CD14-positive monocyte (primary cell): Measurements from ENCODE around the gene TKT. TPM values are rescaled to one million over a fixed set of nuclear protein-coding genes. Genes with fewer than 3 reads are reported as not detected.
"Not testable (repeated sequence)": the region's sequence is repeated elsewhere in the genome, so short reads cannot be mapped to it uniquely, and the experiment has no call there.

Experiments used
- DNase-seq, 3 donors: peaks; one replicate each; pipeline ENCODE4 v3.0.0-alpha.2; 2011 to 2022
- H2AFZ ChIP-seq: 2 replicates; pipeline ENCODE4 v1.6.0; 2012; ENCODE audit warnings: mild to moderate bottlenecking, low read depth, low read length, inconsistent platforms; ENCODE audit not compliant: insufficient read depth, poor library complexity, severe bottlenecking
- H3K27ac ChIP-seq, 2 donors: 1 replicate in 1 of 2; 2 replicates in 1 of 2; pipeline ENCODE4 v1.5.1; 2012 to 2013; ENCODE audit warnings: low read length in 2 of 2, control low read depth in 1 of 2, inconsistent platforms in 1 of 2, low read depth in 1 of 2, mild to moderate bottlenecking in 1 of 2
- H3K27me3 ChIP-seq, 2 donors: one replicate each; pipeline versions ENCODE4 v1.6.0 to v1.6.1; 2011 to 2013; ENCODE audit warnings: low read length in 2 of 2; ENCODE audit not compliant: control insufficient read depth in 2 of 2, insufficient read depth in 2 of 2
- H3K36me3 ChIP-seq, 2 donors: replicated peaks in 1 of 2; 1 replicate in 1 of 2; 2 replicates in 1 of 2; pipeline versions ENCODE4 v1.5.1 to v1.6.1; 2012 to 2013; ENCODE audit warnings: low read length in 2 of 2, control low read depth in 1 of 2, inconsistent platforms in 1 of 2, mild to moderate bottlenecking in 1 of 2; ENCODE audit not compliant: insufficient read depth in 2 of 2, control insufficient read depth in 1 of 2
- H3K4me1 ChIP-seq, 2 donors: 1 replicate in 1 of 2; 2 replicates in 1 of 2; pipeline versions ENCODE4 v1.5.1 to v1.6.1; 2012 to 2013; ENCODE audit warnings: low read length in 2 of 2, control low read depth in 1 of 2, inconsistent platforms in 1 of 2, mild to moderate bottlenecking in 1 of 2, moderate library complexity in 1 of 2; ENCODE audit not compliant: insufficient read depth in 2 of 2, control insufficient read depth in 1 of 2
- H3K4me2 ChIP-seq: replicated peaks from 2 replicates; pipeline ENCODE3; 2012; ENCODE audit warnings: low read length, moderate library complexity, mild to moderate bottlenecking; ENCODE audit not compliant: poor library complexity, severe bottlenecking; ENCODE audit errors: extremely low read depth
- H3K4me3 ChIP-seq, 3 experiments: fragments of 200-600 bp in 1 of 3; sonication (generic) in 1 of 3; replicated peaks in 1 of 3; 1 replicate in 2 of 3; 2 replicates in 1 of 3; pipeline ENCODE4 v1.5.1; 2011 to 2013; ENCODE audit warnings: low read length in 3 of 3, mild to moderate bottlenecking in 3 of 3, control low read depth in 2 of 3, low read depth in 2 of 3, inconsistent platforms in 1 of 3, moderate library complexity in 1 of 3
- H3K79me2 ChIP-seq: 2 replicates; pipeline ENCODE4 v1.6.0; 2012; ENCODE audit warnings: mild to moderate bottlenecking, control low read depth, inconsistent platforms, low read length, moderate library complexity; ENCODE audit not compliant: insufficient read depth
- H3K9ac ChIP-seq: 2 replicates; pipeline ENCODE4 v1.6.0; 2017; ENCODE audit warnings: low read length, mild to moderate bottlenecking; ENCODE audit not compliant: insufficient read depth, poor library complexity, severe bottlenecking
- H3K9me3 ChIP-seq, 2 donors: replicated peaks in 1 of 2; 1 replicate in 1 of 2; 2 replicates in 1 of 2; pipeline versions ENCODE4 v1.5.1 to v1.6.1; 2012 to 2013; ENCODE audit warnings: low read length in 2 of 2, control low read depth in 1 of 2; ENCODE audit not compliant: control insufficient read depth in 1 of 2, insufficient read depth in 1 of 2
- H4K20me1 ChIP-seq: 2 replicates; pipeline ENCODE4 v1.6.0; 2012; ENCODE audit warnings: mild to moderate bottlenecking, low read length, control low read depth, moderate library complexity; ENCODE audit not compliant: insufficient read depth
- H3K27ac Mint-ChIP-seq, 7 donors: one replicate each; pipeline ENCODE4 v1.8.0; 2020; ENCODE audit warnings: mild to moderate bottlenecking in 7 of 7, mixed read lengths in 7 of 7, moderate library complexity in 6 of 7, inconsistent platforms in 2 of 7
- H3K27me3 Mint-ChIP-seq, 3 donors: one replicate each; pipeline ENCODE4 v1.8.0; 2021 to 2022; ENCODE audit warnings: low read depth in 3 of 3, mild to moderate bottlenecking in 3 of 3, mixed read lengths in 3 of 3, moderate library complexity in 3 of 3, inconsistent platforms in 1 of 3
- H3K36me3 Mint-ChIP-seq, 2 donors: one replicate each; pipeline ENCODE4 v1.8.0; 2020; ENCODE audit warnings: mixed read lengths in 2 of 2, inconsistent platforms in 1 of 2, mild to moderate bottlenecking in 1 of 2
- H3K4me1 Mint-ChIP-seq: one replicate; pipeline ENCODE4 v1.8.0; 2020; ENCODE audit warnings: mild to moderate bottlenecking, mixed read lengths
- H3K4me3 Mint-ChIP-seq, 2 donors: one replicate each; pipeline ENCODE4 v1.8.0; 2020; ENCODE audit warnings: mild to moderate bottlenecking in 2 of 2, mixed read lengths in 2 of 2, moderate library complexity in 1 of 2
- H3K9me3 Mint-ChIP-seq, 7 donors: one replicate each; pipeline ENCODE4 v1.8.0; 2020 to 2022; ENCODE audit warnings: mixed read lengths in 7 of 7, mild to moderate bottlenecking in 6 of 7, moderate library complexity in 6 of 7, inconsistent platforms in 2 of 7
- WGBS: methylation state at CpG from one replicate; pipeline ENCODE4 v1.1.5; 2013; ENCODE audit warnings: missing lambda C conversion rate; ENCODE audit not compliant: insufficient coverage; 5-methylcytosine and 5-hydroxymethylcytosine counted together
- intact Hi-C, 2 donors: fragments of 100-400 bp; cut with micrococcal nuclease; formaldehyde crosslinking; loops; one replicate each; pipeline versions ENCODE4 v1.15.0 to v1.15.1; 2023
- polyA plus RNA-seq, 3 donors: library from polyadenylated mRNA; depleted of rRNA in 1 of 3; unstranded in 2 of 3; stranded (reverse) in 1 of 3; fragments of 300-500 nt in 2 of 3; fragments of >200 nt in 1 of 3; fragmentation: Illumina TruSeq in 2 of 3; gene quantifications; 1 replicate in 2 of 3; 2 replicates in 1 of 3; pipeline ENCODE4 v1.2.3, GENCODE V29; 2012 to 2021
- TF ChIP-seq, protein P1 (sequence below): fragments of 200-600 bp; IDR thresholded peaks from one replicate; pipeline ENCODE4 v1.8.0; 2022; ENCODE audit warnings: antibody characterized with exemption, mild to moderate bottlenecking

Gene TKT
- polyA plus RNA-seq, 3 donors = 496 to 582 (median 562) TPM

DNA sequence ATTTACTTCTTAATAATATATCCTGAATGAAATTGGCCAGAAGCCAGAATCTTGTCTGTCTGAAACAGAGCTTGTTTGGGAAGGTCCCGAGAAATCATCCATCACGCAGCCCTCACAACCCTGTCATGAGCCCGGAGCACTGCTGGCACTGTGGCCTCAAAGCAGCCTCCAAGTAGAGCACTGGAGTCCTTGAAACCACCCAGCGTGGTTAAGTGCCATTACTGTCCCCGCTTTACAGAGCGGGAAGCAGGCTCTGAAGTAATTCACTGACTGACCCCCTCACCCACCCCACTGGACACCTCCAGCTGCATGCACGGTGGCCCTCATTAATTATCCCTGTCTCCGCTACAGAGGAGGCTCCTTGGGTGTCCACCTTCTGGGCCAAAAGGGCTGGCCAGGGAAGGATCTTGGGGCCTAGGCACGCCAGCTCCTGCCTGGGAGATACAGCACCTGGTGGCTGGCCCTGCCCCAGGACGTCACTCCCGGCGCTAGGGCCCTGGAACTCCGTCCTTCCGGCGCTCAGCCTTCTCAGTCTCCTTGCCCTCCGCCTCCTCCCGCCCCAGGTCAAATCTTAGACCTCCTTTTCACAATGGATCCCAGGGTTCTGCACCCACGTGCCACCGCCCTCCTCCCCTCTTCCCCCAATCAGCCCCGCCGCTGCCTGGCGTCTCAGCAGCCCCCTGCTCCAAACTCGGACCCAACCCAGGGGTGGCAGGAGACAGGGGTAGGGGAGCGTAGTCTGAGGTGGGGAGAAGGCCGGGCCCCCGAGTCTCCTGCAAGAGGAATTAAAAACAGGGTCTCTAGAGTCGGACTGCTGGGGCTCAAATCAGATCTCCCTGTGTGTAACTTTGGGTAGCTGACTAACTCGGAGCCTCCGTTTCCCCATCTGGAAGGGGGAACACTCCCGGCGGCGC lies 1.1 kb downstream of the TKT start:
- H3K4me3 ChIP-seq = peak overlapping the region; percentile 83 to 99 (median 91)
- peak overlapping the region; percentile 94 to 96 for H3K4me3 Mint-ChIP-seq
- intact Hi-C loops = loop anchor here (5.0 to 10.0 kb wide), 3 partner anchors 92 to 360 kb away; partner anchors contain the start of genes PRKCD (in 1 of the 2) and STIMATE (in 1 of the 2)
- H3K36me3 Mint-ChIP-seq = peaks cover 7 to 15% of the 10 kb centered on the region in 2 donors
- H3K4me1 ChIP-seq = peaks cover 48 to 53% of the 10 kb centered on the region in 2 donors
- H3K27ac Mint-ChIP-seq = peak overlapping the region; percentile 96 to 100 (median 99)
- TF ChIP-seq, protein P1, sequence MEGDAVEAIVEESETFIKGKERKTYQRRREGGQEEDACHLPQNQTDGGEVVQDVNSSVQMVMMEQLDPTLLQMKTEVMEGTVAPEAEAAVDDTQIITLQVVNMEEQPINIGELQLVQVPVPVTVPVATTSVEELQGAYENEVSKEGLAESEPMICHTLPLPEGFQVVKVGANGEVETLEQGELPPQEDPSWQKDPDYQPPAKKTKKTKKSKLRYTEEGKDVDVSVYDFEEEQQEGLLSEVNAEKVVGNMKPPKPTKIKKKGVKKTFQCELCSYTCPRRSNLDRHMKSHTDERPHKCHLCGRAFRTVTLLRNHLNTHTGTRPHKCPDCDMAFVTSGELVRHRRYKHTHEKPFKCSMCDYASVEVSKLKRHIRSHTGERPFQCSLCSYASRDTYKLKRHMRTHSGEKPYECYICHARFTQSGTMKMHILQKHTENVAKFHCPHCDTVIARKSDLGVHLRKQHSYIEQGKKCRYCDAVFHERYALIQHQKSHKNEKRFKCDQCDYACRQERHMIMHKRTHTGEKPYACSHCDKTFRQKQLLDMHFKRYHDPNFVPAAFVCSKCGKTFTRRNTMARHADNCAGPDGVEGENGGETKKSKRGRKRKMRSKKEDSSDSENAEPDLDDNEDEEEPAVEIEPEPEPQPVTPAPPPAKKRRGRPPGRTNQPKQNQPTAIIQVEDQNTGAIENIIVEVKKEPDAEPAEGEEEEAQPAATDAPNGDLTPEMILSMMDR = no peak
- 2% methylated on average over 25 of the region's 32 CpGs for WGBS
- no peaks in the 10 kb centered on the region for H3K36me3 ChIP-seq
- peaks cover 56% of the 10 kb centered on the region for H3K4me1 Mint-ChIP-seq
- H3K27me3 ChIP-seq = no peaks in the 10 kb centered on the region
- H3K9me3 ChIP-seq = no peaks in the 10 kb centered on the region
- H4K20me1 ChIP-seq = peaks cover 30% of the 10 kb centered on the region
- H3K4me2 ChIP-seq = peak overlapping the region; percentile 83
- H3K27me3 Mint-ChIP-seq = peaks cover under 1 to 2% (median 2%) of the 10 kb centered on the region in 3 donors
- H3K27ac ChIP-seq = peak overlapping the region; percentile 94 to 97
- peaks cover 63% of the 10 kb centered on the region for H3K79me2 ChIP-seq
- no peak overlapping the region for H2AFZ ChIP-seq
- peak in 1 of 3 donors; percentile 30 for DNase-seq
- no peaks in the 10 kb centered on the region for H3K9me3 Mint-ChIP-seq
- H3K9ac ChIP-seq = peak overlapping the region; percentile 80

DNA sequence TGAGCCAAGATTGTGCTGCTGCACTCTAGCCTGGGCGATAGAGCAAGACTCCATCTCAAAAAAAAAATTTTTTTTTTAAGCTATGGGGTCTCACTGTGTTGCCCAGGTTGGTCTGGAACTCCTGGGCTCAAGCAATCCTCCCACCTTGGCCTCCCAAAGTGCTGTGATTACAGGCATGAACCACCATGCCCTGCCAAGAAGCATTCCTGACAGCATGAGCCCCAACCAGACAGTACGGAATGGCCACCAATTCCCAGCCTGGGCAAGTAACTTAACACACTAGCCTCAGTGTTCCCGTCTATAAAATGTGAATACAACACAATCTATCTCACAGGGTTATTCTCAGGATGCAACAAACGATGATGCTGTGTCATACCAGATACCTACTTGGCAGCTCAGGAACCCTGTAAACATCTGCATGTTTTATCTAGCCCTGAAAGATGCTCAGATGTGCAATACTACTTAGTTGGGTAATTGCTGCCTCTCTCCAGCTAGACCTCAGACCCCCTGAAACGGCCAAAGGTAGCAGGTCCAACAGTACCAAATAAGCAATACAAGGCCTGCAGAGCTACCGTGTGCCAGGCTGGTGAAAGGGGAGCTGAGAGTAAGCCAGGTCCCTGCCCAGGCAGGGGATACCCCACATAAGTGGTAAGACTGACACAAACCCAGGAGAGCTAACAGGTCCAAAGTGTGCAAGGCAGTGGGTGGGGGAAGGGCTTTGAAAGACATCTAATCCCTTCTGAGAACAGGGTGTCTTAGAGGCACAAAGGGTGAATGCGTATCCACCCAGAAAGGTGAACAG lies 1.9 kb downstream of the TKT start:
- Histone ChIP-seq H2AFZ (no peak overlapping the region), H4K20me1 (peaks cover 37% of the 10 kb centered on the region), H3K4me2 (peak overlapping the region; percentile 83), H3K9ac (peak overlapping the region; percentile 80), H3K79me2 (peaks cover 72% of the 10 kb centered on the region), H3K4me3 (peak overlapping the region; percentile 83 to 99 (median 91)), H3K4me1 (peaks cover 56 to 61% of the 10 kb centered on the region in 2 donors), H3K27me3 (no peaks in the 10 kb centered on the region), H3K27ac (peak overlapping the region; percentile 94 to 97), H3K9me3 (no peaks in the 10 kb centered on the region), H3K36me3 (no peaks in the 10 kb centered on the region)
- TF ChIP-seq, protein P1 = no peak
- Mint-ChIP-seq H3K27me3 (peaks cover 0 to 2% (median 0%) of the 10 kb centered on the region in 3 donors), H3K4me1 (peaks cover 57% of the 10 kb centered on the region), H3K27ac (peak overlapping the region; percentile 96 to 100 (median 99)), H3K4me3 (peak overlapping the region; percentile 94 to 96), H3K36me3 (peaks cover 7 to 15% of the 10 kb centered on the region in 2 donors), H3K9me3 (no peaks in the 10 kb centered on the region)
- intact Hi-C loops = loop anchor here (5.0 to 10.0 kb wide), 2 partner anchors 152 to 359 kb away; partner anchors contain the start of gene STIMATE (in 1 of the 2)
- 43% methylated on average over 4 of the region's 7 CpGs for WGBS
- no peak for DNase-seq

DNA sequence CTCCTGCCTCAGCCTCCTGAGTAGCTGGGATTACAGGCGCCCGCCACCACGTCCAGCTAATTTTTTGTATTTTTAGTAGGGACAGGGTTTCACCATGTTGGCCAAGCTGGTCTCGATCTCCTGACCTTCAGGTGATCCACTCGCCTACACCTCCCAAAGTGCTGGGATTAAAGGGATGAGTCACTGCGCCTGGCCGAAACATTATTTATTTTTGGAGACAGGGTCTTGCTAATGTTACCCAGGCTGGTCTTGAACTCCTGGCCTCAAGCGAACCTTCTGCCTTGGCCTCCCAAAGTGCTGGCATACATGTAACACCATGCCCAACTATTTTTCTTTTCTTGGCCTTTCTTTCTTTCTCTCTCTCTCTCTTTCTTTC lies 2.9 kb downstream of the TKT start:
- not testable (repeated sequence) for H3K9ac ChIP-seq

More for the DNA sequence above, 2.9 kb downstream of the TKT start:
- not testable (repeated sequence) for H3K9me3 ChIP-seq, H3K9me3 Mint-ChIP-seq, H3K27me3 ChIP-seq, H3K36me3 ChIP-seq, H3K27me3 Mint-ChIP-seq, H2AFZ ChIP-seq
- peaks cover 44% of the 10 kb centered on the region for H4K20me1 ChIP-seq
- WGBS = 54% methylated on average over 4 of the region's 8 CpGs
- intact Hi-C loops = loop anchor here (5.0 to 10.0 kb wide), 2 partner anchors 151 to 358 kb away; partner anchors contain the start of gene STIMATE (in 1 of the 2)
- peak overlapping the region; percentile 96 to 100 (median 99) for H3K27ac Mint-ChIP-seq
- H3K4me2 ChIP-seq = peak overlapping the region; percentile 83
- peaks cover 66 to 71% of the 10 kb centered on the region in 2 donors for H3K4me1 ChIP-seq
- H3K27ac ChIP-seq = peak overlapping the region; percentile 94 to 97
- DNase-seq = peak in 1 of 3 donors; percentile 11
- peaks cover 13 to 21% of the 10 kb centered on the region in 2 donors for H3K36me3 Mint-ChIP-seq
- H3K4me3 Mint-ChIP-seq = peak overlapping the region; percentile 94 to 96
- H3K79me2 ChIP-seq = peaks cover 81% of the 10 kb centered on the region
- peak overlapping the region; percentile 83 to 99 (median 91) for H3K4me3 ChIP-seq
- peaks cover 63% of the 10 kb centered on the region for H3K4me1 Mint-ChIP-seq
